ENCODE data around the gene TUFT1.
"Not testable (repeated sequence)": the region's sequence is repeated elsewhere in the genome, so short reads cannot be mapped to it uniquely, and the experiment has no call there.

Gene TUFT1

DNA sequence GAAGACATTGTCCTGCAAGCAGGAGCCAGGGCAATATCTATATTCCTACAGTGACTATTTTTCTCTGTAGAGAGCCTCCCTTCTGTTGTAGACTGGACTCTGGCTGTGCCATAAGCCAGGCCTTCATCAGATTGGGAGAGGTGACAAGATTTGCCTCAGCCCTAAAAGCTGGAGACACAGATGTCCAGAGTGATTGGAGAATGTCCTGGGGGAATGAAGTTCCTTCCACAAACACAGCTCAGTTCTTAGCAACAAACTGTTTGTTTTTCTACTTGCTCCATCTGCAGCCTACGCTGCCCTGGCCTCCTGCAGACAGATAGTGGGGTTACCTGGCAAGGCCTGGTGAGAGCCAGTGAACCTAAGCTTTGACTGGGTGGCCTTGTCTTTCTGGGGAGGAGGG lies 41.8 kb downstream of the TUFT1 start:
- DNase-seq, result no peak

DNA sequence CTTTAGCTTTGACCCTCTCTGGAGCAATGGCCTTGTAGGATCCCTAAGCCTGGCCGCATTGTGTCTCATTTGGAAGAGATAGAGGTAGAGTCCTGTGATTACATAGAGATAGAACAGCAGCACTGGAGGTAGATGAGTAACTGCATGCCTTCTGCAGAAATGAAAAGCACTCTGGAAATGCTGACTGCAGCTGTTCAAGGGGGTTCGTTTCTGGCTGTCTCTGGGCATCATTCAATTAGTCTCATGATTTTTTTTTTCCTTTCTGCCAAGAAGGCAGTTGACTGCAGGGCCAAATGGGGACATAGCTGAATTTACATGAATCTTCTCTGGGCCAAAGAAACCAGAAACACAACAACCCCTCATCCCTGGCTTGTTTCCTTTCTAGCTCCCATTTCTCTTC lies 43.7 kb downstream of the TUFT1 start:
- DNase-seq, result no peak

DNA sequence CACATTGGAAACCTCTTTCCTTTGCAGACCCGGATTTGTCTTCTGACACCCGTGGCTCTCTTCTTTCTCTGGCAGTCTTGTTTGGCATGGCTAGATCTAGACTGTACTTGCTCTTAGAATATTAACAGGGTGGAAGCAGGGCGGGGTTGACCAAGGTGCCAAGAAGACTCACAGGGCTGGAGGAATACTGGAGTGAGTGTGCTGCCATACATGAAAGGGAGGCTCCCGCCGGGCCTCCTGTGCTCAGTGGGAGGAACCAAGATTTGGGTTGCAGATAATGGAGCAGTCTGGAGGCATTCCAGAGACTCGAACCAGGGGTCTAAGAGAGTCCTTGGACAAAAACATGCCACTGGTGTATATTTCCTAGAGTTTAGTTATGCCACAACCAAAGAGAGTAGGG lies 44.2 kb downstream of the TUFT1 start:
- DNase-seq, result no peak

DNA sequence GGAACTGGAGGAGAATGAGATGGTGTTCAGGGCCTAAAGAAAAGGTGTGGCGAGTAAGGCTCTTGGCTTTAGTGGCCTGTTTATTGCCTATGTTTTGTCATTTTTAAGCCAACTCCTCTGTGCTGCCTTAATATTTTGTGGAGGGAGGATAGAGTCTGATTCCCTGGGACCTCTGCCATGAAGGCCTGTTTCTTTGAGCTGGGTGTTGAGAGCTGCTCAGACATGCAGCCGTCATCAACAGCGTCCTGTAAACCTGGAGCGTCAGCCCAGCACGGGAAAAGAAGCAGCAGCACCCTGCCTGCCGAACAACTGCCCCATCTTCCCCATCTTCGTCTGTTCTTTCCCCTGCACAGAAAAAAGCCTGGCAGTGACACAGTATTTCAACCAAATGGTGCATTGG lies 44.7 kb downstream of the TUFT1 start:
- DNase-seq, result no peak

DNA sequence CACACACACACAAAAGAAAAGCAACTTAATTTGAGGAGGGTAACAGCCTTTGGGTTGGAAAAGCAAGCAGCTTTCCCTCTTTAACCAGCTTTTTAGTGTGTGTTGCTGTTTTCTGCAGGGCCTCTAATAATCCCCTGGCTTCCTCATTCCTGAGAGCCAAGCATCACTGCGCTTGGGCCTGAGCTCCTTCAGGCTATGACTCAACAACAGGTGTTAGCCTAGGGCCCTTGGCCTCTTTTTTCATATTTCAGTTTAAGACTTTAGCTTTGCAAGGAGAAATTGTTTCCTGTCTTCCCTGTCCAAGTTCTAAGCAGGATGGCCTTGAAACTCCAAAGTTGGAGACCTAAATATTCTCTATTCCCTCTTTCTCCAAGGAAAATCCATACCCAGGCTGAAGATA lies 45.5 kb downstream of the TUFT1 start:
- no peak for DNase-seq

DNA sequence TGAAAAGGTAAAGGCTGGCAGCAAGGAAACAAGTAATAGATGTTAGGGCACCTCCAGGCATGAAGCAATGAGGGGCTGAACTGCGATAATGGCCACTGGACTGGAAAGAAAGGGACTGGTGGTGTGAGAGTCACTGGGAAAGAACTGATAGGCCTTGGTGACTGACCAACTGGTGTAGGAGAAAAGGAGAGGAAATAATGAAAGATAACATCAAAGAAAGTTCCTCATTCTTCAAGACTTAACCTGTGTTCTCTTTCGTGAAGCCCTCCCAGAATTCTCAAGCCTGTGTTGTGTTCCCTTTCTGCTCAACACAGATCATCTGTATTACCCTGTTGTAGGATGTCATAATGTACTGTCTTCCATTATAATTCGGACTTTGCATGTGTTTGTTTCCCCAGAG lies 50.9 kb downstream of the TUFT1 start:
- DNase-seq, result no peak

DNA sequence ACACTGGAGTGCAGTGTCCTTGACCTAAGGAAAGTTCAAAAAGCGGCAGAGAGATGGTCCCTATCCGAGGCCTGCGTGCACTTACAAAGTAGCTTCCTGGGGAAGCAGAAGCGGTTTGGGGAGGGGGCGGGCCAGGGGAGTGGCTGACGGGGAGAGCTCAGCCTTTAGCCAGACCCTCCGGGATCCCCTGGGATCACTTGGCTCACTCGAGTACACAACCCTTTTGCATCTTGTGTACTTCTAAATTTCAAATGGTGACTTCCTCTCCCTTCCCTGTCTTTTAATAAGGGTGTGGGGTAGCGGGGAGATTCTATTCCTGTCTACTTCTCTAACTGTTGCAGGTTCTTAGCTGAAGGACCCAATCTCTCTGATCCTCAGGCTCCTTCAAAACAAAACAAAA lies 53.6 kb downstream of the TUFT1 start:
- no peak for DNase-seq

DNA sequence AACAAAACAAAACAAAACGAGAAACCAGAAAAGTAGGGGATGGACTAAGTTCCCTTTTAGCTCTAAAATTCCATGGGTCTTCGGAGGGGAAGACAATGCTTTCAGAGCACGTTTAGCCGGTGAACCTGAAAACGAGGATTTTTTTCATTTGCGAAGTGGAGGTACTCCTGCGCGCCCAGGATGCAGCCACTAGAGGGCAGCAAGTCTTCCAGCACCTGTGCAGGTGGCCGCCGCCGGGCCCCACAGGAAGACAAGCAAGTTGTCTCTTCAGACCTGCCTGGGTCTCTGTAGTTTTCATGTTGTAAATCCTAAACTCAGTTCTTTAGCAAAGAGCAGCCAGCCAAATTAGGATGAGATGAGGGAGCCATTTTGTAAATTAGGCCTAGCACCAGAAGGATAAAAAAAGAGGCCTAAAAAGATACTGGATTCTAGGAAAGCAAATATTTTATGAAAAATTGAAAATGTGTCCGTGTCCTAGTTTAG lies 54.1 kb downstream of the TUFT1 start:
- DNase-seq, result peak; percentile 84

DNA sequence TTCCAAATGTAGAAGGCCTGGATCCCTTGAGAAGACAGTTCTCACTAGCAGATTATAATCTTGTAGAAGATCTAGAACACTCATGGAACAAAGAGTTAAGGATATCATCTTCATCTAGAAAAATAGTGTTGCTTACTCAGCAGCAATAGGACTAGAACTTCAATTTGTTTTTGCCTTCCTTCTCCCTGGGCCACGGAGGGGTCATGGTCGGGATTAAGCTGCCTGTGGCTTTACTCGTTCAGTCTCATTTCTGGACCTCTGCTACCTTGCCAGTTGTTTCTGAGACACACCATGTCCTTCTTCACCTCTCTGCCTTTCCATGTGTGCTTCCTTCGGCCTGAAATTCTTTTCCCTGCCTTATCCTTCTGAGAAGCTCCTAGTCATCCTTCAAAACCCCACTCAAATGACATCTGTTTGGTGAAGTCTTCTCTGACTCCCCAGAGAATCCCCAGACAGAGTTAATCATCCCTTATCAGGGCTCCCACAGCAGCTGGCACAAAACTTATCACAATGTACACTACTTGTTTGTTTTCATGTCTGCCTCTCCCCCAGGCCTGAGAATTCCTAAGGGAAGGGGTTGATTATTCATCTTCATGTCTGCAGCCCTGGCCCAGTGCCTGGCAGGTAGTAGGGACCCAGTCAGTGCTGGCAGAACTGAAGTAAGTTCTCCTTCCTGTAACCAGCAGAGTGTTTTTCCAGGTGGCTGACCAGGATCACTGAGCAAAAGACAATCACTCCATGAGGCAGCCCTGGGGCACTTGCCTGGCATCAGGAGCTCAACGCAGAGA lies 56.3 kb downstream of the TUFT1 start:
- DNase-seq, result peak; percentile 25

DNA sequence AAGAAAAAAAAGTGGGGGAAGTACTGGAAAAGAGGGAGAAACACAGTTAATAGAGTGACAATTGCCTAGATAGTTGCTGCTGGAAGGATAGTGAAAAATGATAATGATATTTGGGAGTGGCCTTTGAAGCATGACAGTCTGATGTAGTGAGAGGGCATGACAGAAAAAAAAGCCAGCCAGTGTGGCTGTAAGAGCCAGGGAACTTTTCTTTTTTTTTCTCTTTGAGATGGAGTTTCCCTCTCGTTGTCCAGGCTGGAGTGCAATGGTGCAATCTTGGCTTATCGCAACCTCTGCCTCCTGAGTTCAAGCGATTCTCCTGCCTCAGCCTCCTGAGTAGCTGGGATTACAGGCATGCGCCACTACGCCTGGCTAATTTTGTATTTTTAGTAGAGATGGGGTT lies 62.4 kb downstream of the TUFT1 start:
- DNase-seq, result not testable (repeated sequence)

DNA sequence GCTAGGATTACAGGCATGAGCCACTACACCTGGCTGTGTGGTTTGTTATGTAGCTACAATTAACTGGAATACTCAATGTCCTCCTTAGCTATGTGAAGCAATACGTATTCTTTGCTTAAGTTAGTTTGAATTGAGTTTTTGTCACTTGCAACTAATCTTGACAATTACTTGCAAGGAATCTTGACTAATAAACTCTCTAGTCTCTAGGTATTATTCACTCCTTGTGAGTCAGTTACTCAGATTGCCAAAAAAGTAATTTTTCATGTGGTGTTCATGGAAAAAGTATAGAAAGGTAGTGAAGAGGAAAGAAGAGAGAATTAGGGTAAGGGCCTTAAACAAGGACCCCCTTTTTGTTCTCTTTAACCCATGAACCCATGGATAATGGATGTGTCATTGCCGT lies 64.2 kb downstream of the TUFT1 start:
- DNase-seq, result no peak

DNA sequence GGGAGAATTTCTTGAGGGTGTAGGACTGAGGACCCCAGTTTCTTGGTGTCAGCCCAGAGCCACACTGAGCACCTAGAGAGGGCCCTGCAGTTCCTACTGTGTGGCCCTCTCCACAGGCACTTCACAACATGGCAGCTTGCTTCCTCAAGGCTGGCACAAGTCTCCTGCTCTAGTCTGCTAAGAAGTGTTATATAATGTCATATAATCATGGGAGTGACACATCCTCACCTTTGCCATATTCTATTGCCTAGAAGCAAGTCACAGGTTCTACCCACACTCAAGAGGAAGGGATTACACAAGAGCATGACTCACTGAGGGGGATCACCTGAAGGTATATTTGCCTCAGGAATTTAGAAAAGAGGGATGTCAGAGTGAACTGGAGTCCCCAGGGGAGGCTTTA lies 66.3 kb downstream of the TUFT1 start:
- no peak for DNase-seq

DNA sequence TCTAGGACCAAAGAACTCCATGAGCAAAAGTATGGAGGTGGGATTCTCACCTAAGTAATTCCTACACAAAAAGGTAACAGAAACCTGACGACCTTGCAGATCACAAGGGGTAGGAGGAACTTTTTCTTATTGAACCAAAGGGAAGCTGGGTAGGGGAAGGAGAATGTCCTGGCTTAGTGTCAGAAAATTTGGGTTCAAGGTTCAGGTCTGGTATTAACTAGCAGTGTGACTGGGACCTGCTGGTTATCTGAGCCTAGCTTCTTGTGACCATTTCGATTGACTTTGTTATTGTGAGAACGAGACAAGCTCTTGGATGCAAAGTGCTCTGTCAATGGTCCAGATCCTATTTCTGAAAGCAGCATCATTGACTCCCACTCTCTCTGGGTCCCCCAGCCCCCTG lies 66.7 kb downstream of the TUFT1 start:
- no peak for DNase-seq

DNA sequence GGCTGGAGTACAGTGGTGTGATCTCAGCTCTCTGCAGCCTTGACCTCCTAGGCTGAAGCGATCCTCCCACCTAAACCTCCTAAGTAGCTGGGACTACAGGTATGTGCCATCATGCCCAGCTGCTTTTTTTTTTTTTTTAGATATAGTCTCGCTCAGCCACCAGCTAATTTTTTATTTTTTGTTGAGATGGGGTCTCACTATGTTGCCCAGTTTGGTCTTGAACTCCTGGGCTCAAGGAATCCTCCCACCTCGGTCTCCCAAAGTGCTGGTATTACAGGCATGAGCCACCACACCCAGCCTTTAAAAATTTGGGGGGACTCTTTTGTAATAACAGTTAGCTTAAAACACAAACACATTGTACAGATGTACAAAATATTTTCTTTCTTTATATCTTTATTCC lies 70.0 kb downstream of the TUFT1 start:
- no peak for DNase-seq

DNA sequence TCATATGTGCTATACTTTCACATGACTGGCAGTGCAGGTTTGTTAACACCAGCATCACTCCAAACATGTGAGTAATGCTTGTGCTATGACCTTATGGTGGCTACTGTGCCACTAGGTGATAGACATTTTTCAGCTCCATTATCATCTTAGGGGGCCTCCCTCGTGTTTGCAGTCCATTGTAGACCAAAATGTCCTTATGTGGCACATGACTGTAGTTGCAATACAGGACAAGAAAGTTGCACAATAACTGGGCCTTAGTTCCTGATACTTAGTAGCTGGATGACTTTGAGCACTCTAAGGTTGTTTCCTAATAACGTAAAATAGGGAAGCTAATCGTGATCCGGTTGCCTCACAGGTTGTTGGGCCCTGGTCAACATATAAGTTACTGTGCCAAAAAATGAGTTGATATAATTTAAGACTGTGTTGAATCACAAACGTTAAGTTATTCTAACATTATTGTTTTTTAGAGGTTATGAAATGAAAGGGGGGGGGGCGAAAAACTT lies 71.2 kb downstream of the TUFT1 start:
- DNase-seq, result no peak

DNA sequence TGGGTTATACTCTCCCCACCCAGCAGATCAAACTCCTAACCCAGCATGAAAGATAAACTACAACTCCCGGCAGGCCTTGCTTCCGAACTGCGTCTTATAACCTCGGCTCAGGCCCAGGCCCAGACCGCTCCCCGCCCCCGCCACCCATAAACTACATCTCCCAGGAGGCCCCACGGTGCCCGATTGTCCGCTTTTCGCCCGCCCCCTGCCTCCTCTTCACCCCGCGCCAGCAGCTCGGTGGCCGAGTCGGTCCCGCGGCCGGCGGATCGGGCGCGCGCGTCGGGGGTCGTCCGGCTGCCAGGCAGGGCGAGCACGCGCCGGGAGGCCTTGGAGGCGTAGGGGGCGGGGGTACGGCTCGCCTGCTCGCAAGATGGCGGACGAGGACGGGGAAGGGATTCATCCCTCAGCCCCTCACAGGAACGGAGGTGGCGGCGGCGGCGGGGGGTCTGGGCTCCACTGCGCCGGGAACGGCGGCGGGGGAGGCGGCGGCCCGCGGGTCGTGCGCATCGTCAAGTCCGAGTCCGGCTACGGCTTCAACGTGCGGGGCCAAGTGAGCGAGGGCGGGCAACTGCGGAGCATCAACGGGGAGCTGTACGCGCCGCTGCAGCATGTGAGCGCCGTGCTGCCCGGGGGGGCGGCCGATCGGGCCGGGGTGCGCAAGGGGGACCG lies 71.9 kb downstream of the TUFT1 start, which contains the start of gene SNX27:
SNX27 (plus strand) TSS at position 219 of the 669 bp plus-strand sequence; CDS start at position 371, 152 bp downstream.
- DNase-seq, result peak; percentile 94

DNA sequence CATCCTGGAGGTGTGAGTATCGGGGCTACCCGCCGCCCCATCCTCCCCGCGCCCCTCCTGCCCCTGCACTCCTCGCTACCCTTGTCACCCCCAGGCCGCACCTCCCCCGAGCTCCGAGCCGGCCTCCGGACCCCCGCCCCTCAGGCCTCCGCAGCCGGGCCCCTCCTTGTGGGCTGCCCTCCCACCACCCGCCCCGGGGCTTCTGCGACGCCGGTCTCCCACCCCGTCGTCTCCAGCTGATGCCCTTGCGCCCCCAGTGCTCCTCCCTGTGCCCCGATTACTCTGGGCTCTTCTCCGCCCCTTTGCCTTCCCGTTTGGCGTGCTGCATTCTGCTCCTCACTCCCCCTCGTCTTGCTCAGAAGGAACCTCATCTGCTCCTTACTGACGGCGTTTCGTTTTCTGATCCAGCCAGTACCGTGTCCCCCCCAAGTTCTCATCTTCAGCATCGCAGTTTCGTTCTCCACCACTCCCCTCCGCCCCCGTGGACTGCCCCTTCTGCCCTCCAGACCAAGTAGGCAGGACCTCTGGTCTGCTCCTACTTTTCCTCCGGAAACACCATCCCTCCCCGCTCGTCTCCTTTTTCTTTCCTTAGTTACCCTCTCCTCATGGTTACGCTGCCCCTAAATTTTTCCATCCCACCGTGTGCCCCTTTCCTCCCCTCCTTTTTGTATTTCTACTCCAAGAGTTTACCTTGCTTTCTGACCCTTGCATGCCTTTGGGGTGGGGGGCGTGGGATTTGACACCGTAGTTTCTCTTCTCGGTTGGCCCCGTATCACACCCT lies 72.6 kb downstream of the TUFT1 start:
- peak; percentile 34 for DNase-seq

DNA sequence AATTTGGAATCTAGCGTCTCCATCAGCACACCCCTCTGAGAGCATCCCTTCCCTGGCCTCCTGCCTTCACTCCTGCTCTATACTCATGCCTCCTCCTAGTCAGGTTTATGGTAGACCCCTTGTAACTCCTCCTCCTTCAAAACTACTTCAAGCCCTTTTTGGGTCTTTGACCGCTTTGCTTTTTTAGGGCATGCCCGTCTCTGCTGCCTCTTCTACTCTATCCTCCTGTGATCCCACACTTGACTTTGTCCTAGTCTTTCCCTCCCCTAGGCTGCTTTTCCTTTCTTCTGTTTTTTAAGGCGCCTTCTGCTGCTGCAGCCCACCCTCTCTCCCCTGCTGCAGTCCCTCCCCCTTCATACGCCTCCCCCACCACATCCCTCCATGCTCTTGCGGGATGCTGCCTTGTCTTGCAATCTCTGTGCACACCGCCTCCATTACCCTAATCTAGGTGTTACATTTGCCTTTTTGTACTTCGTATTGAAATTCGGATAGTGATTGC lies 73.2 kb downstream of the TUFT1 start:
- DNase-seq, result no peak

DNA sequence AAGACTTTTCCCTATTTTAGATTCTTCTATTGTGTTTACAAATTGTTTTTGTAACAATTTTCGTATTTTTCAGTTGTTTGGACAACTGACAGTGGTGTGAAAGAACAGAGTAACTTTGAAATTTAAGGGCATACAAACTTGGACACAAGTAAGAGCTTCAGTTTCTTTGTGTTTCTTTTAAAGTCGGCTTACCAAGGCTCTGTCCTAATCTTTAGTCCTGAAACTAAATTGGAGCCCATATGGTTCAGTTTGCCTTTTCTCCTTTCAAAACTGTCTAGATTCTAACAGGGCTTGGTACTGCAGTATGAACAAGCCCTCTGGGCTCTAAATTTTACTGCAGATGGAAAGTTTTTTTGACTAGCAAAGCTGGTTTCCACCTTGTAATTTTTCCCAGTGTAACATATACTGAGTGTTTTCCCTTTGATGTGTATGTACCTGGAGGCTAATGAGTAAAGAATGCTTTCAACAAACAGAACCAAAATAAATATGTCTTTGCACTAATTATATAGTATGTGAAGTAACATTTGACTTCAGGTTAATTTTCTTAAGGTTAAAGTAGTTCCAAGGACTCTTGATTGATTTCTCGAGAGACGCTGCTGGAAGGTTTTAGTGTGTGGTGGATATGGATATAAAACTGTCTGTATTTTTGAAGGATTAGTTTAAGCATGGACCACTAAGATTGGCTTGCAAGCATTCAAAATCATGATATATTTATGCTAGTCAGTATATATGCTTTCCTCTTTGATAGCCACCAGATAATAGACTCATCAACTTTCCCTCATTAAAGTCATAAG lies 75.8 kb downstream of the TUFT1 start:
- DNase-seq, result no peak

DNA sequence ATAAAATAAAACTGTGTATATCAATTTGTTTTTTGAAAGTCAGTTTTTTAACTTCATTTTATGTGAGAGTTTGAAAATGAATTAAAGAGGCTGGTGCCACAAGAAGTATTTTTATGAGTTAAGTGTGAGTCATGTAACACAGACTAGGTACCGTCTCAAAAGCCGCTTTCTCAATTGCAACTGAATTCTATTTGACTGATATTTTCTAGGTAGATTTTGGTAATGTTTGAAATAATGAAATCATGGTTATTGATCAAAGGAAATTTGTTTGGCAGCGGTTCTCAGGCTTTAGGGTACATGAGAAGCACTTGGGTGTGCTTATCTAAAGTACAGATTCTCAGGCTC lies 76.4 kb downstream of the TUFT1 start:
- no peak for DNase-seq

DNA sequence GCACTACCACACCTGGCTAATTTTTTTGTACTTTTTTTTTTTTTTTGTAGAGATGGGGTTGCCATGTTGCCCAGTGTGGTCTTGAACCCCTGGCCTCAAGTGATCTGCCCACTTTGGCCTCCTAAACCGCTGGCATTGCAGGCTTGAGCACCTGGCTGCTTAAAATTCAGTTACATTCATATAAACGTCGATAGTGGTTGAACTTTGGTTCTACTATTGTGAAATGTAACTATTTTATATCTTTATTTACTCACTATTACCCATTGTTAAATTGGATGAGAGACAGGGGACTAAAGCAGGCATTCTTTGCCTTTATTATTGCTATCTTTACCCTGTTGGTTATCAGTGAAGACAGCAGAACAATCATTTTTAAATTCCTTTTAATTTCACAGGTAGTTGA lies 77.9 kb downstream of the TUFT1 start:
- no peak for DNase-seq

DNA sequence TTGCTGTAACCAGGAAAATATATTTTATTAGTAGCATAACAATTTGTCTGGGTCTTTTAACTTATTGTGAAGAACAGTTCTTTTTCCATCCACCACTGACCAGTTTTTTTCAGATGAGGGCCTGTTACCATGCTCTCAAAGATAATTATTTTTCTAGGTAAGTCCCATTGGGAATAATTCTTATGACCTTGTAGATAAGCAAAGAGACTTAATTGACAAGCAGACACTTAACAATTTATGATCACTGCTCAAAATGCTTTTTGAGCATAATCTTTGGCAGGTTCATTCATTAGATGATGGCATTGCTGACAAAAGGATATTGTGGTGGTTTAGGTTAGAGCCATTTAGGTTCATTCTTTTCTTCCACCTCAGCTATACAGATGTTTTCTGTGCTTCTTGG lies 78.4 kb downstream of the TUFT1 start:
- no peak for DNase-seq

DNA sequence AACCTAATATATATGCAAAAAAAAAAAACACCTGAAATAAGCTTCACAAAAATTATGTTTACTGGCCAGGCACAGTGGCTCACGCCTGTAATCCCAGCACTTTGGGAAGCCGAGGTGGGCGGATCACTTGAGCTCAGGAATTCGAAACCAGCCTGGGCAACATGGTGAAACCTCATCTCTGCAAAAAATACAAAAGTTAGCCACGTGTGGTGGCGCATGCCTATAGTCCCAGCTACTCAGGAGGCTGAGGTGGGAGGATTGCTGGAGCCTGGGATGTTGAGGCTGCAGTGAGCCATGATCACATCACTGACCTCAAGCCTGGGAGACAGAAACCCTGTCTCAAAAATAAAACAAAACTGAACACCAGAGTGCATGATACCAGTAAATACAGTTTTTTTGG lies 78.9 kb downstream of the TUFT1 start:
- not testable (repeated sequence) for DNase-seq
